HG02763 (cell line): Measurements from ENCODE around the gene CAPN5.

Experiments
- ATAC-seq: cut with Tn5 transposase; IDR thresholded peaks from one replicate; pipeline ENCODE4 v1.9.1; 2021; ENCODE audit warnings: mild to moderate bottlenecking, moderate library complexity; ENCODE audit not compliant: unreplicated experiment

The CAPN5 gene

GRCh38 chr11:77114089-77114463, 47.3 kb downstream of the CAPN5 start:
- ATAC-seq, result no peak

- no peak for ATAC-seq
Observed at GRCh38 chr11:77115181-77115611, 48.4 kb downstream of the CAPN5 start.

GRCh38 chr11:77115956-77116355, 49.2 kb downstream of the CAPN5 start:
- ATAC-seq, result no peak

- no peak for ATAC-seq
Observed at GRCh38 chr11:77117492-77117891, 50.7 kb downstream of the CAPN5 start.

- no peak for ATAC-seq
Observed at GRCh38 chr11:77118086-77118485, 51.3 kb downstream of the CAPN5 start.

- ATAC-seq, result no peak
Observed at GRCh38 chr11:77118971-77119370, 52.2 kb downstream of the CAPN5 start.

GRCh38 chr11:77119531-77119936, 52.8 kb downstream of the CAPN5 start:
- ATAC-seq, result no peak

GRCh38 chr11:77120571-77120970, 53.8 kb downstream of the CAPN5 start:
- ATAC-seq, result no peak

- ATAC-seq, result no peak
Observed at GRCh38 chr11:77121096-77121640, 54.4 kb downstream of the CAPN5 start.

- no peak for ATAC-seq
Observed at GRCh38 chr11:77121876-77122575, 55.3 kb downstream of the CAPN5 start.

GRCh38 chr11:77122576-77123212, 55.9 kb downstream of the CAPN5 start:
- no peak for ATAC-seq

- no peak for ATAC-seq
Observed at GRCh38 chr11:77123591-77123990, 56.8 kb downstream of the CAPN5 start.

- ATAC-seq, result no peak
Observed at GRCh38 chr11:77124041-77124440, 57.3 kb downstream of the CAPN5 start.

- no peak for ATAC-seq
Observed at GRCh38 chr11:77124488-77124887, 57.7 kb downstream of the CAPN5 start.

GRCh38 chr11:77125191-77125590, 58.4 kb downstream of the CAPN5 start:
- no peak for ATAC-seq

GRCh38 chr11:77125695-77126094, 58.9 kb downstream of the CAPN5 start:
- no peak for ATAC-seq

GRCh38 chr11:77126156-77126775, 59.5 kb downstream of the CAPN5 start:
- no peak for ATAC-seq

- ATAC-seq, result no peak
Observed at GRCh38 chr11:77126861-77127234, 60.1 kb downstream of the CAPN5 start.

GRCh38 chr11:77127235-77127911, 60.6 kb downstream of the CAPN5 start:
- ATAC-seq, result no peak

- ATAC-seq, result no peak
Observed at GRCh38 chr11:77127920-77128691, 61.3 kb downstream of the CAPN5 start, which contains the start of gene MYO7A. Gene MYO7A (plus strand): TSS chr11:77128246. CDS start chr11:77130635, 2,389 bp downstream.
